Endothelial cell of umbilical vein (primary cell): ENCODE results near the gene ODAD3. TPM values are rescaled to one million over a fixed set of nuclear protein-coding genes. Genes with fewer than 3 reads are reported as not detected.

Experiments used
- BruUV-seq: library from RNA; stranded (reverse); fragments of 400-500 nt; replicated peaks from 2 replicates; lab custom pipeline; 2021; lab: Mats Ljungman, UMichigan
- CTCF ChIA-PET: fragments of 300-600, 350-600 bp; sonication (Branson Sonifier 250); formaldehyde crosslinking; loops from one replicate; lab custom pipeline; 2021; ENCODE audit warnings: antibody characterized with exemption, inconsistent platforms; lab: Charles Lee
- POLR2A ChIA-PET: fragments of 300-600, 350-600 bp; sonication (Branson Sonifier 250); formaldehyde crosslinking; loops from one replicate; lab custom pipeline; 2021; ENCODE audit warnings: antibody characterized with exemption, inconsistent platforms; lab: Charles Lee
- DNase-seq: peaks from one replicate; pipeline ENCODE4 v3.0.0-alpha.2; 2011; ENCODE audit warnings: low read depth, low spot score
- FAIRE-seq: peaks from 2 replicates; lab custom pipeline; 2011; peaks lifted over from hg19 to GRCh38; lab: Jason Lieb, UNC
- H2AFZ ChIP-seq: 2 replicates; pipeline ENCODE4 v1.6.0; 2012; ENCODE audit warnings: low read depth, low read length, control low read depth, inconsistent platforms
- H3K27ac ChIP-seq: 2 replicates; pipeline ENCODE4 v1.5.1; 2011; ENCODE audit warnings: low read depth, mild to moderate bottlenecking, control low read depth, low read length, moderate library complexity; ENCODE audit not compliant: insufficient read depth
- H3K27me3 ChIP-seq, 2 experiments: 2 replicates each; pipeline versions ENCODE4 v1.6.0 to v1.6.1; 2011; ENCODE audit warnings: low read length in 2 of 2, mixed read lengths in 1 of 2; ENCODE audit not compliant: control insufficient read depth in 2 of 2, insufficient read depth in 2 of 2
- H3K36me3 ChIP-seq, 2 experiments: 2 replicates in 1 of 2; 3 replicates in 1 of 2; pipeline ENCODE4 v1.5.1; 2011; ENCODE audit warnings: low read length in 2 of 2, mild to moderate bottlenecking in 1 of 2, moderate library complexity in 1 of 2; ENCODE audit not compliant: control insufficient read depth in 2 of 2, insufficient read depth in 2 of 2; ENCODE audit errors: extremely low read depth in 1 of 2
- H3K4me1 ChIP-seq: 3 replicates; pipeline ENCODE4 v1.5.1; 2011; ENCODE audit warnings: mild to moderate bottlenecking, low read length; ENCODE audit not compliant: control insufficient read depth, insufficient read depth; ENCODE audit errors: extremely low read depth
- H3K4me2 ChIP-seq: 2 replicates; pipeline ENCODE4 v1.6.1; 2011; ENCODE audit warnings: low read length, control low read depth, mixed read lengths; ENCODE audit not compliant: insufficient read depth
- H3K4me3 ChIP-seq, 3 experiments: fragments of 200-600 bp in 1 of 3; sonication (generic), shearing (Covaris generic) in 1 of 3; replicated peaks in 1 of 3; 2 replicates each; pipeline ENCODE4 v1.5.1; 2011 to 2016; ENCODE audit warnings: control low read depth in 3 of 3, low read length in 3 of 3, mild to moderate bottlenecking in 2 of 3, inconsistent platforms in 1 of 3, low read depth in 1 of 3, moderate library complexity in 1 of 3; ENCODE audit not compliant: insufficient read depth in 1 of 3
- H3K79me2 ChIP-seq: 2 replicates; pipeline ENCODE4 v1.6.0; 2012; ENCODE audit warnings: low read length, inconsistent platforms; ENCODE audit not compliant: control insufficient read depth, insufficient read depth
- H3K9ac ChIP-seq: replicated peaks from 2 replicates; pipeline ENCODE3; 2011; ENCODE audit warnings: low read length, control low read depth; ENCODE audit not compliant: insufficient read depth; ENCODE audit errors: extremely low read depth
- H3K9me1 ChIP-seq: replicated peaks from 3 replicates; pipeline ENCODE4 v1.6.0; 2011; ENCODE audit warnings: mild to moderate bottlenecking, low read length; ENCODE audit not compliant: control insufficient read depth, insufficient read depth; ENCODE audit errors: extremely low read depth
- H3K9me3 ChIP-seq: replicated peaks from 2 replicates; pipeline ENCODE4 v1.5.1; 2012; ENCODE audit warnings: low read length, inconsistent platforms; ENCODE audit not compliant: control insufficient read depth, insufficient read depth
- H4K20me1 ChIP-seq: replicated peaks from 2 replicates; pipeline ENCODE3; 2011; ENCODE audit warnings: mild to moderate bottlenecking, low read length; ENCODE audit not compliant: control insufficient read depth, insufficient read depth; ENCODE audit errors: extremely low read depth
- EZH2 ChIP-seq: IDR thresholded peaks from 2 replicates; pipeline ENCODE4 v1.6.1; 2012; ENCODE audit warnings: borderline replicate concordance, low read depth, mild to moderate bottlenecking, moderate library complexity, low read length, inconsistent platforms; ENCODE audit not compliant: severe bottlenecking
- FOS ChIP-seq: IDR thresholded peaks from 2 replicates; pipeline ENCODE4 v1.6.1; 2011; ENCODE audit warnings: mild to moderate bottlenecking, low read length, moderate library complexity, borderline replicate concordance; ENCODE audit not compliant: insufficient read depth
- GATA2 ChIP-seq: IDR thresholded peaks from 2 replicates; pipeline ENCODE4 v1.7.0; 2011; ENCODE audit warnings: low read depth, mild to moderate bottlenecking, moderate library complexity, mixed read lengths, low read length; ENCODE audit not compliant: insufficient read length, insufficient read depth
- JUN ChIP-seq: IDR thresholded peaks from 2 replicates; pipeline ENCODE4 v1.6.1; 2011; ENCODE audit warnings: borderline replicate concordance, low read depth; ENCODE audit not compliant: insufficient read length, insufficient read depth
- MAX ChIP-seq: IDR thresholded peaks from 2 replicates; pipeline ENCODE4 v1.6.1; 2011; ENCODE audit not compliant: insufficient read depth, insufficient read length
- MYC ChIP-seq: IDR thresholded peaks from one replicate; pipeline ENCODE4 v1.6.1; 2011; ENCODE audit warnings: mild to moderate bottlenecking, low read depth, low read length
- POLR2A ChIP-seq: IDR thresholded peaks from 2 replicates; pipeline ENCODE4 v1.6.1; 2012; ENCODE audit warnings: low read depth, mild to moderate bottlenecking, control low read depth, low read length
- POLR2AphosphoS5 ChIP-seq: IDR thresholded peaks from 2 replicates; pipeline ENCODE4 v1.6.1; 2012; ENCODE audit warnings: low read depth, mild to moderate bottlenecking, control low read depth, low read length, moderate library complexity; ENCODE audit not compliant: insufficient read depth
- dilution Hi-C: fragments of 300-500 bp; cut with MboI; formaldehyde crosslinking; loops from one replicate; pipeline ENCODE4 v1.15.0; 2019; ENCODE audit warnings: low sequenced_read_pairs; ENCODE audit not compliant: extremely low pct_ligation_motif_present
- intact Hi-C: fragments of 100-400 bp; cut with micrococcal nuclease; formaldehyde crosslinking; loops from one replicate; pipeline ENCODE4 v1.10.0; 2022
- polyA plus RNA-seq, 4 experiments: library from polyadenylated mRNA; depleted of rRNA in 3 of 4; stranded (reverse) in 3 of 4; unstranded in 1 of 4; fragments of >200 nt; gene quantifications; 2 replicates each; pipeline versions ENCODE4 v1.2.1 to v1.2.3, GENCODE V29; 2011 to 2012; ENCODE audit warnings: missing spikeins in 1 of 4
- total RNA-seq: library from RNA; stranded (reverse); gene quantifications from 2 replicates; pipeline ENCODE4 v1.2.3, GENCODE V29; 2021
- TF ChIP-seq, protein P1 (sequence below), 2 donors: IDR thresholded peaks; 1 replicate in 1 of 2; 2 replicates in 1 of 2; pipeline ENCODE4 v1.5.1; 2011; ENCODE audit warnings: low read length in 2 of 2, mild to moderate bottlenecking in 2 of 2, moderate library complexity in 2 of 2, control low read depth in 1 of 2, inconsistent platforms in 1 of 2, low read depth in 1 of 2; ENCODE audit not compliant: insufficient read depth in 1 of 2; ENCODE audit errors: extremely low read depth in 1 of 2

Gene ODAD3
- total and polyA plus RNA-seq, 2 donors (not counting 3 experiments of a cell fraction or from before 2014, with no cell fraction given), result 0.14 to 0.97 TPM

DNA sequence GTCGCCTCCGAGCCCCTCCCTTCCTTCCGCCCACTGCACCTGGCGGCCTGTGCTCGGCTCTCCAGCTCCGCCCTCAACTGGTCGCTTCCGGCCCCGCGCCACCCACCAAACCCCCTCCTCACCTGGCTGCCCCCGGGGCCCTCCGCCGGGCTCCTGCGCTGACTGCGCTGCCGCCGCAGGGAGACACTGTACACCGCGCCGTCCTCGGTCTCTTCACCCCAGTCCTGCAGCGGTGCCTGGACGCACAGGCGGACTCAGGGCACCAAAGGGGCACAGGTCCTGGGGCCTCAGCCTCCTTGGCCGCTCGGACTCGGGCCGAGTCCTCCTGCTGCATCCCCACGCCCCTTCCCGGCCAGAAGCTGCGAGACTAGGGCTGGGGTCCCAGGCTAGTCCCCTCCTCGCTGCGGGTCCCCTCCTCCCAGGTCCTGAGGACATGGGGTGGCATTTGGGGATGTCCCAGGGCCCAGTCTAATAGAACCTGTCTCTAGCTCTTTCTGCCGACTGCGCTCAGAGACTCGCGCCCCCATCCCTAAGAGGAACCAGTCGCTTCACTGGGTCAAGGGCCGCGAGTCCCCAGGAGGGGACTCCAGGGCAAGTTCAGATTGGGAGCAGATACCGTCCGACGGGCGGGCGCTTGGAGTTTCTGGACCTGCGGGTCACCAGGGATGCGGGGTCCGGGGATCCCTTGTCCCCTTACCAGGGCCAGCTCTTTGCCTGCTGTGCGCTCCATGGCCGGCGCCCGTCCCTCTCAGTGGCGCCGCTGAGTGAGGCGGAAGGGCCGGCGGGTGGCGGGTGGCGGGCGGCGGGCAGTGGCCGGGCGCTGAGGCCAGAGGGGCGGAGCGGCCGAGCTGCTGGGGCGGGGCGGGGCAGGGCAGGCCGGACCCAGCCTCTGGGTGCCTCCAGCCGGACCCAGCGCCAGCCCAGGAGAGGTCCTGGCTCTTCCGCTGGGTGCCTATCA is 16.1 kb downstream of the ODAD3 start, which contains the start of gene RGL3:
Gene RGL3, minus strand, starts transcription at position 766 of the 958 bp plus-strand sequence. Its CDS starts 36 bp downstream, at position 730.
- BruUV-seq, result no TSS peak
- no peaks in the 10 kb centered on the region for H3K9me3 ChIP-seq
- no peak for DNase-seq
- no peaks in the 10 kb centered on the region for H3K36me3 ChIP-seq
- POLR2A ChIA-PET, result no interaction called here
- peak within 1 kb of the TSS in 1 of 3 experiments; percentile 43 for H3K4me3 ChIP-seq
- intact Hi-C loops, result no loop called here
- dilution Hi-C loops, result no loop called here
- CTCF ChIA-PET, result interaction anchor here (0.5 to 0.6 kb wide), 2 partner anchors 88 to 774 kb away, joined by 3 to 5 read pairs; no protein-coding TSS in a partner anchor
- peaks cover 9% of the 10 kb centered on the region for H3K4me1 ChIP-seq
- H2AFZ ChIP-seq, result peak within 1 kb of the TSS; percentile 82
- TF ChIP-seq EZH2 (peak; percentile 76), JUN (no peak)
- H3K27me3 ChIP-seq, result peaks cover 35 to 36% of the 10 kb centered on the region in 2 experiments
- H3K9ac ChIP-seq, result no peak within 1 kb of the TSS
- H3K79me2 ChIP-seq, result no peaks in the 10 kb centered on the region
- peak within 1 kb of the TSS; percentile 44 for H3K4me2 ChIP-seq
- no peaks in the 10 kb centered on the region for H3K9me1 ChIP-seq
- FAIRE-seq, result no peak
- H4K20me1 ChIP-seq, result no peaks in the 10 kb centered on the region
- no peak within 1 kb of the TSS for H3K27ac ChIP-seq

DNA sequence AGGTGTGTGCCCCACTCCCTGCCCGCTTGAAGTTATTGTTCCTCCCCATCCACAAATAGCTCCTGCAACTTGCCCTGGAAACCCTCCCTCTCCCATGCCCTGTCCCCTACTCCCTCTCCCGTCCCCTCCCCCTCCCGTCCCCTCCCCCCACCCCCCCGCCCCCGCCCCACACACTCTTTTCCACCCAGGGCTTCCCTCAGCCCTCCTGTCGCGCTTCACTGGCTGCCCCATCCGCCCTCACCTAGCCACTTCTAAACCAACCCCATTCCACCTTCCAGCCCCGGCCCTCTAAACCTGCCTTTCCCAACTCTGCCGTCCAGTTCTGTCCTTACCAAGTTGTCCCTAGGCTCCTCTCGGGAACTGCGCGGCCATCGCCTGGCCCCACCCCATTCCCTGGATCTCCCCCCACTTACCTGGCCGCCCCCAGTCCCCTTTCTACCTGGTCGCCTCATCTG is 16.8 kb downstream of the ODAD3 start:
- Histone ChIP-seq H3K36me3 (no peaks in the 10 kb centered on the region), H4K20me1 (no peaks in the 10 kb centered on the region), H3K4me2 (no peak overlapping the region), H3K9me3 (no peaks in the 10 kb centered on the region), H3K4me3 (no peak overlapping the region), H3K79me2 (no peaks in the 10 kb centered on the region), H3K4me1 (peaks cover 9% of the 10 kb centered on the region), H3K9ac (no peak overlapping the region), H3K27ac (no peak overlapping the region), H2AFZ (no peak overlapping the region), H3K9me1 (no peaks in the 10 kb centered on the region), H3K27me3 (peaks cover 28 to 30% of the 10 kb centered on the region in 2 experiments)
- intact Hi-C loops (no loop called here), dilution Hi-C loops (no loop called here)
- POLR2A ChIA-PET, result no interaction called here
- CTCF ChIA-PET, result interaction anchor here (0.9 kb wide), 1 partner anchor 17 kb away, joined by 3 read pairs; the partner anchor contains the start of gene PRKCSH
- no TSS peak for BruUV-seq
- FAIRE-seq, result no peak
- TF ChIP-seq, protein P1, sequence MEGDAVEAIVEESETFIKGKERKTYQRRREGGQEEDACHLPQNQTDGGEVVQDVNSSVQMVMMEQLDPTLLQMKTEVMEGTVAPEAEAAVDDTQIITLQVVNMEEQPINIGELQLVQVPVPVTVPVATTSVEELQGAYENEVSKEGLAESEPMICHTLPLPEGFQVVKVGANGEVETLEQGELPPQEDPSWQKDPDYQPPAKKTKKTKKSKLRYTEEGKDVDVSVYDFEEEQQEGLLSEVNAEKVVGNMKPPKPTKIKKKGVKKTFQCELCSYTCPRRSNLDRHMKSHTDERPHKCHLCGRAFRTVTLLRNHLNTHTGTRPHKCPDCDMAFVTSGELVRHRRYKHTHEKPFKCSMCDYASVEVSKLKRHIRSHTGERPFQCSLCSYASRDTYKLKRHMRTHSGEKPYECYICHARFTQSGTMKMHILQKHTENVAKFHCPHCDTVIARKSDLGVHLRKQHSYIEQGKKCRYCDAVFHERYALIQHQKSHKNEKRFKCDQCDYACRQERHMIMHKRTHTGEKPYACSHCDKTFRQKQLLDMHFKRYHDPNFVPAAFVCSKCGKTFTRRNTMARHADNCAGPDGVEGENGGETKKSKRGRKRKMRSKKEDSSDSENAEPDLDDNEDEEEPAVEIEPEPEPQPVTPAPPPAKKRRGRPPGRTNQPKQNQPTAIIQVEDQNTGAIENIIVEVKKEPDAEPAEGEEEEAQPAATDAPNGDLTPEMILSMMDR (IDR thresholded peaks at IDR 0.05; ENCODE audit: extremely low read depth in 1 of 2, insufficient read depth in 1 of 2, low read depth in 1 of 2, low read length in 2 of 2), result no peak
- TF ChIP-seq POLR2A (no peak), GATA2 (no peak), MAX (no peak), JUN (no peak), MYC (no peak), FOS (no peak), EZH2 (no peak), POLR2AphosphoS5 (no peak)
- DNase-seq, result no peak
